Breast epithelium (tissue), 4 donors: Measurements from ENCODE around the gene PTPRN2. TPM values are rescaled to one million over a fixed set of nuclear protein-coding genes. Genes with fewer than 3 reads are reported as not detected.
A peak's percentile ranks its signal among the peaks of the same experiment; 100 is the strongest.

Experiments used
- DNase-seq, 2 donors: peaks; one replicate each; pipeline ENCODE4 v3.0.0-alpha.2; 2019; ENCODE audit warnings: low spot score in 2 of 2
- H3K27ac ChIP-seq, 2 donors: fragments of 200-600 bp; sonication (generic) in 1 of 2; one replicate each; pipeline ENCODE4 v1.5.1; 2016 to 2019; ENCODE audit warnings: mild to moderate bottlenecking in 1 of 2
- H3K27me3 ChIP-seq, 2 donors: fragments of 200-600 bp; sonication (generic) in 1 of 2; one replicate each; pipeline versions ENCODE4 v1.5.1 to v1.6.0; 2017 to 2019; ENCODE audit warnings: control low read depth in 1 of 2, mild to moderate bottlenecking in 1 of 2
- H3K36me3 ChIP-seq: fragments of 200-600 bp; one replicate; pipeline ENCODE4 v1.5.1; 2019
- H3K4me1 ChIP-seq, 2 donors: fragments of 200-600 bp; sonication (generic); one replicate each; pipeline ENCODE4 v1.5.1; 2016 to 2019; ENCODE audit warnings: control low read depth in 1 of 2
- H3K4me3 ChIP-seq, 3 donors: fragments of 200-600 bp; sonication (generic); 1 replicate in 2 of 3; 2 replicates in 1 of 3; pipeline ENCODE4 v1.5.1; 2016 to 2019; ENCODE audit warnings: mild to moderate bottlenecking in 3 of 3, moderate library complexity in 2 of 3
- H3K9me3 ChIP-seq, 2 donors: fragments of 200-600 bp; sonication (generic) in 1 of 2; one replicate each; pipeline ENCODE4 v1.5.1; 2016 to 2019; ENCODE audit warnings: control low read depth in 1 of 2
- CTCF ChIP-seq, 3 donors: fragments of 450-650 bp; IDR thresholded peaks; one replicate each; pipeline ENCODE4 v1.5.1; 2016 to 2017; ENCODE audit warnings: antibody characterized with exemption in 3 of 3, mild to moderate bottlenecking in 3 of 3, moderate library complexity in 3 of 3
- POLR2A ChIP-seq: fragments of 450-650 bp; IDR thresholded peaks from one replicate; pipeline ENCODE4 v1.6.1; 2016; ENCODE audit warnings: antibody characterized with exemption, mild to moderate bottlenecking, moderate library complexity
- POLR2AphosphoS5 ChIP-seq, 3 donors: sonication (generic); formaldehyde crosslinking; IDR thresholded peaks; one replicate each; pipeline ENCODE4 v1.6.1; 2017; ENCODE audit warnings: antibody characterized with exemption in 3 of 3
- intact Hi-C: fragments of 100-400 bp; cut with DNase I; formaldehyde crosslinking; loops from one replicate; pipeline ENCODE4 v1.15.1; 2023; ENCODE audit warnings: low total_unique reads
- total RNA-seq, 3 donors: library from RNA; depleted of rRNA; stranded (reverse); fragments of >200 nt; gene quantifications; one replicate each; pipeline ENCODE4 v1.1.0, GENCODE V29; 2016

The PTPRN2 gene
- total RNA-seq, 3 donors from 2014 or later: 1.6 to 2.2 (median 2.2) TPM

- H3K4me1 ChIP-seq: no peaks in the 10 kb centered on the region
- no peaks in the 10 kb centered on the region for H3K36me3 ChIP-seq
- peak in 1 of 2 donors; percentile 9 for DNase-seq
- H3K27ac ChIP-seq: no peak overlapping the region
- H3K4me3 ChIP-seq: no peak overlapping the region
- H3K27me3 ChIP-seq: peaks cover 0 to 6% of the 10 kb centered on the region in 2 donors
- intact Hi-C loops: no loop called here
- TF ChIP-seq CTCF (IDR thresholded peaks at IDR 0.05) (no peak), POLR2AphosphoS5 (IDR thresholded peaks at IDR 0.05) (no peak), POLR2A (no peak)
- H3K9me3 ChIP-seq: no peaks in the 10 kb centered on the region
These were observed 569.4 kb downstream of the PTPRN2 start for GRCh38 chr7:158018098-158018762.

- Histone ChIP-seq H3K4me1 (no peaks in the 10 kb centered on the region), H3K4me3 (no peak overlapping the region), H3K27ac (no peak overlapping the region), H3K27me3 (peaks cover 0 to 6% of the 10 kb centered on the region in 2 donors), H3K36me3 (no peaks in the 10 kb centered on the region), H3K9me3 (no peaks in the 10 kb centered on the region)
- intact Hi-C loops: no loop called here
- DNase-seq: peak in 1 of 2 donors; percentile 40
- TF ChIP-seq CTCF (IDR thresholded peaks at IDR 0.05) (no peak), POLR2AphosphoS5 (IDR thresholded peaks at IDR 0.05) (no peak), POLR2A (no peak)
These were observed 570.2 kb downstream of the PTPRN2 start for GRCh38 chr7:158017111-158018097.

- no peaks in the 10 kb centered on the region for H3K4me1 ChIP-seq
- intact Hi-C loops: no loop called here
- H3K9me3 ChIP-seq: no peaks in the 10 kb centered on the region
- peak in 1 of 2 donors; percentile 39 for DNase-seq
- TF ChIP-seq CTCF (IDR thresholded peaks at IDR 0.05) (no peak), POLR2A (no peak), POLR2AphosphoS5 (IDR thresholded peaks at IDR 0.05) (no peak)
- H3K27ac ChIP-seq: no peak overlapping the region
- H3K27me3 ChIP-seq: peaks cover 0 to 6% of the 10 kb centered on the region in 2 donors
- peak overlapping the region; percentile 15 to 41 (median 20) for H3K4me3 ChIP-seq
- no peaks in the 10 kb centered on the region for H3K36me3 ChIP-seq
These were observed 571.2 kb downstream of the PTPRN2 start for GRCh38 chr7:158016180-158017097.

- intact Hi-C loops: no loop called here
- no peak for DNase-seq
- Histone ChIP-seq H3K27me3 (peaks cover 0 to 6% of the 10 kb centered on the region in 2 donors), H3K4me1 (no peaks in the 10 kb centered on the region), H3K4me3 (peak overlapping the region; percentile 15 to 41 (median 20)), H3K27ac (no peak overlapping the region), H3K36me3 (no peaks in the 10 kb centered on the region), H3K9me3 (no peaks in the 10 kb centered on the region)
- TF ChIP-seq POLR2A: no peak
- no peak for TF ChIP-seq CTCF (IDR thresholded peaks at IDR 0.05)
These were observed 572.0 kb downstream of the PTPRN2 start for GRCh38 chr7:158015403-158016179.
